NCI-H446 treated with DMSO at 0.1 percent for 48 hours (cell line): ENCODE measurements around the gene SDHB.

Experiments
- DNase-seq: peaks from one replicate; lab custom pipeline; 2025; lab: John Stamatoyannopoulos, UW

SDHB gene

GRCh38 chr1:17012775-17013490, 40.9 kb downstream of the SDHB start:
- DNase-seq, result no peak

DNA sequence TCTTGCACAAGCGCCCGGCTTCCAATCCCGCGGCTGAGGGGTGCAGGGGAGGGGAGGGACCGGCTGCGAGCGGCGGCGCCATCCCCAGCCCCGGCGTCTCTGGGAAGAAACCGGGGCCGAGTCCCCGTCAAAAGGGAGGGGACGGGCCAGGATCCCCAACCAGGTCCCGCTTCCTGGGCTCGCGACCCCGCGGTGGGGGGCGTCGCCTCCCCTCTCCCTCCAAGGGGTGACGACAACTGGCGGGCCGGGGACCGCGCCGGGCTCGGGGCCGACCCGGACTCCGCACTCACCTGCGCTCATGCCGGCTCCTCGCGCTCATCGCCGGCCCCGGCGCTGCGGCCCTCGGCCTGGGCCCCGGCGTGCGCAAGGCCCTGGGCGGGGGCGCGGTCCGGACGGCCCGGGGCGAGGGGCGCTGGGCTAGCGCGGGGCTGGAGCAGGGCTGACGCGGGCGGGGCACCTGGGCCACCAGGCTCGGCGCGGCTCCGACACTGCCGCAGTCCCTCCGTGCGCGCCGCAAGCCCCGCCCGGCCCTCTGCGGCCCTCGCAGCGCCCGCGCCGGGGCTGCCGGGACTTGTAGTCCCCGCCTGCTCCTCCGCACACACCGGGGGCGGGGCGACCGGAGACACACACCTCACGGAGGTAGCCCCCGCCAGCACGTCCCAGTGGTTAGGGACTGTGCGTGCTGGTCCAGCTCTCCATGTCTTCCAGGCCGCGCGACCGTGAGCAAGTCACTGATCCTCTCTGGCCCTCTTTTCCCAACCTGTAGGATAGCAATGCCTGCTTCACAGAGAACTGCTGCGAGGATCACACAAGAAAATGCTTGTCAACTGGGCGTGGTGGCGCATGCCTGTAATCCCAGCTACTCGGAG, 42.2 kb downstream of the SDHB start, which contains the start of gene ATP13A2:
ATP13A2 (minus strand) TSS at position 490 of the 869 bp plus-strand sequence; CDS start at position 300, 190 bp downstream.
- DNase-seq, result peak; percentile 32

- no peak for DNase-seq
These were observed 42.8 kb downstream of the SDHB start for GRCh38 chr1:17011092-17011438.

GRCh38 chr1:17009706-17010105, 44.1 kb downstream of the SDHB start:
- no peak for DNase-seq

DNA sequence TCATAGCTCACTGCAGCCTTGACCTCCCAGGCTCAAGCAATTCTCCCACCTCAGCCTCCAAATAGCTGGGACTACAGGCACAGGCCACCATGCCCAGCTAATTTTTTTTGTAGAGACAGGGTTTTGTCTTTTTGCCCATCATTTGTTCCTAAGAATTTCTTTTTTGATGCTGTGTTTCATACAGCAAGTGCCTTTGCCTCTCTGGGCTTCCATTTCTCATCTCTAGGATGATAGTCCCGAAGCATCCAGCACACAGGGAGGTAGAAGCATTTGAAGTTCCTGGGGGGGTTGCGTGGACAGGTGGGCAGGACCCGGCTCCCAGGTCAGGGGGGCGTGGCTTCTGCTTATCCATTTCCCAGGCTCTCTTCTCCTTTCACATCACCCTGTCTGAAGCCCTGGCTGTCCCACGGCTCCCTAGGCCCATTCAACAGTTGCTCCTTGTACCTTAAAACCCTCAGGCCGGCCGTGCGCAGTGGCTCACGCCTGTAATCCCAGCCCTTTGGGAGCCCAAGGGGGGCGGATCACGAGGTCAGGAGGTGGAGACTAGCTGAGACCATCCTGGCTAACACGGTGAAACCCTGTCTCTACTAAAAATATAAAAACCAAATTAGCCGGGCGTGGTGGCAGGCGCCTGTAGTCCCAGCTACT, 45.5 kb downstream of the SDHB start:
- DNase-seq, result no peak

DNA sequence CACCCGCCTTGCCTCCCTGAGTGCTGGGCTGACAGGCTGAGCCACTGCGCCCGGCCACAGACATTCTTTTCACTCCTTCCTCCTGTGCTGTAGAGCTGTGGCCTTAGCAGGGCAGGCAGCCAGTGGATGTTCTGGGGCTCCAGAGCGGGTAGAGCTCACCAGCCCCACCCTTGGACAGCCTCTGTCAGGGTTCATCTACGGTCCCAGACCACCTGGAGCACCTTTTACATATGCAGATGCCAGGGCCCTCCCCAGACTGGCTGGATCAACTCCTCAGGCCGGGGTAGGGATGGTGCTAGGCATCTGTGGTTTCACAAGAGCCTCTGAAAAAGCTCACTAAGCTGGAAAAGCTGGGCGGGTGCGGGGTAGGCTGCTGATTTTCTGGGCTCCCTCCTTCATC, 46.7 kb downstream of the SDHB start:
- DNase-seq, result no peak

DNA sequence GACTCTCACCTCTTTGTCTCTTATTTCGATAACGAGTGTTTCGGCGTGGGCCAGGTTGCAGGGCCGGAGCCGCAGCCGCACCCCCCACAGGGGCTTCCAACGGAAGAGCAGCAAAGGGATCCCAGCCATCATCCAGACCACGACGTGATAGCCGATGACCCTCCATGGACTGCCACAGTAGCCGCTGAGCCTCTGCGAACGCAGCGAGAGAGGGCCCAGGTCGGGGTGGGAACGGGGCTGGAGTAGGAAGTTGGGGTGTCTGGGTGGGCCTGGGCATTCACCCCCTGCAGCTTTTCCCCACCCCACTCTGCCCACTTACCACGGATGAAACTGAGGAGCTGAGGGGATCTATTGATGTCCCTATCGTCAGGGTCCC, 48.5 kb downstream of the SDHB start:
- no peak for DNase-seq

- no peak for DNase-seq
These were observed 49.1 kb downstream of the SDHB start for GRCh38 chr1:17004466-17005364.

GRCh38 chr1:17002524-17002902, 51.3 kb downstream of the SDHB start:
- no peak for DNase-seq

- DNase-seq, result no peak
These were observed 51.9 kb downstream of the SDHB start for GRCh38 chr1:17001760-17002523.

- DNase-seq, result no peak
These were observed 54.0 kb downstream of the SDHB start for GRCh38 chr1:16999863-17000262.

- DNase-seq, result no peak
These were observed 55.2 kb downstream of the SDHB start for GRCh38 chr1:16998589-16998988.

- DNase-seq, result no peak
These were observed 57.0 kb downstream of the SDHB start for GRCh38 chr1:16996845-16997244.

- no peak for DNase-seq
These were observed 60.3 kb downstream of the SDHB start for GRCh38 chr1:16993521-16994038.

GRCh38 chr1:16992675-16993074, 61.2 kb downstream of the SDHB start:
- DNase-seq, result no peak

- no peak for DNase-seq
These were observed 61.7 kb downstream of the SDHB start for GRCh38 chr1:16992102-16992501.

DNA sequence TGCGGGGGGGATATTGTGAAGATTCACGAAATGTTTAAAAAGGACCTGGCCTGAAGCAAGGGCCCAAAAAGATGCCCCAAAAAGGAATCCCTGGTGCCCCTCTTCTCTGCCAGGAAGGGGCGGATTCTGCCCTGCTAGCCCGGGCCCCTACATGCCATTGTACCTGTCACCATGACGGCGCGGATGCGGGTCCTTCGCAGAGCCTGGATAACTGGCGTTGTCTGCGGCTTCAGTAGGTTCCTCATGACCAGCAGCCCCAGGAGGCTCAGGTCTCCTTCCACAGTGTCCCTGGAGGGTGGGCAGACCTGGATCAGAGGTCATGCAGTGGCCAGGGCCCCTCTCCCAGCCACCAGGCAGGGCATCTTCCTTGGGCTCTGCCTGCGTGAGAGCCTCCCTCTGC, 62.3 kb downstream of the SDHB start:
- no peak for DNase-seq

GRCh38 chr1:16989676-16990391, 64.0 kb downstream of the SDHB start:
- no peak for DNase-seq

- DNase-seq, result no peak
These were observed 65.6 kb downstream of the SDHB start for GRCh38 chr1:16988210-16988609.

DNA sequence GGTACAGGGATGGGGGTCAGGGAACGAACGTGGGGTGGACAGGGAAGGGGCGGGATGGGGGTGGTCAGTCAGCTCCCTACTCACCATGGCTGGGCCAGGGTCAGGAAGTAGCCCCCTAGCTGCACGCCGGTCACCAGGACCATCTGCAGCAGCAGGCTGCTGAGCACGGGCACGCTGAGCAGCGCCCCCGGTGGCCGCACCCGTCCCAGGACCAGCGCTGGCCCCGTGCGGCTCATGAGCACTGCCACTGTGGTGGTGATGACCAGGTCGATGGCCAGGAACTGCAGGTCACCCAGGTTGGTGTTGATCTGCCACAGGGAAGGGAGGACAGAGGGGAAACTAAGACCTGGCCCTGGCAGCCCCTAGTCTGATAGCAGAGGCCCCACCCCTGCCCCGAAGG, 66.9 kb downstream of the SDHB start:
- no peak for DNase-seq
